Upper lobe of left lung (tissue), 6 donors: ENCODE data around the gene ZNF280B. TPM values are rescaled to one million over a fixed set of nuclear protein-coding genes. Genes with fewer than 3 reads are reported as not detected.

ENCODE experiments used
- ATAC-seq, 2 donors: fragments of 200-7000 bp; cut with Tn5 transposase; one replicate each; pipeline ENCODE4 v1.9.1; 2022; ENCODE audit warnings: mild to moderate bottlenecking in 2 of 2, moderate library complexity in 2 of 2; ENCODE audit not compliant: low FRiP score in 2 of 2
- DNase-seq, 2 donors: peaks; one replicate each; pipeline ENCODE4 v3.0.0-alpha.2; 2019 to 2020
- H3K27ac ChIP-seq, 4 donors: fragments of 200-600 bp; sonication (generic); one replicate each; pipeline ENCODE4 v1.5.1; 2016 to 2019
- H3K27me3 ChIP-seq, 4 donors: fragments of 200-600 bp; sonication (generic); one replicate each; pipeline ENCODE4 v1.5.1; 2017 to 2019
- H3K36me3 ChIP-seq, 4 donors: fragments of 200-600 bp; sonication (generic); one replicate each; pipeline ENCODE4 v1.5.1; 2016 to 2019
- H3K4me1 ChIP-seq, 4 donors: fragments of 200-600 bp; sonication (generic); one replicate each; pipeline ENCODE4 v1.5.1; 2018 to 2019
- H3K4me3 ChIP-seq, 4 donors: fragments of 200-600 bp; sonication (generic); one replicate each; pipeline ENCODE4 v1.5.1; 2017 to 2019; ENCODE audit warnings: mild to moderate bottlenecking in 2 of 4, moderate library complexity in 1 of 4
- H3K9me3 ChIP-seq, 4 donors: fragments of 200-600 bp; sonication (generic); one replicate each; pipeline ENCODE4 v1.5.1; 2018 to 2019
- EP300 ChIP-seq, 4 donors: sonication (generic); formaldehyde crosslinking; IDR thresholded peaks; one replicate each; pipeline ENCODE4 v1.5.1; 2017; ENCODE audit warnings: antibody characterized with exemption in 4 of 4, control low read depth in 2 of 4
- POLR2A ChIP-seq, 4 donors: fragments of 450-650 bp; IDR thresholded peaks; one replicate each; pipeline ENCODE4 v1.5.1; 2016 to 2017; ENCODE audit warnings: antibody characterized with exemption in 4 of 4, mild to moderate bottlenecking in 2 of 4
- POLR2AphosphoS5 ChIP-seq, 2 donors: sonication (generic); formaldehyde crosslinking; IDR thresholded peaks; one replicate each; pipeline ENCODE4 v1.5.1; 2017; ENCODE audit warnings: antibody characterized with exemption in 2 of 2
- WGBS, 2 donors: methylation state at CpG; one replicate each; pipeline ENCODE4 v1.1.5; 2017 to 2018; 5-methylcytosine and 5-hydroxymethylcytosine counted together
- total RNA-seq, 6 donors: library from RNA; depleted of rRNA in 4 of 6; stranded (reverse); fragments of >200 nt in 4 of 6; gene quantifications; one replicate each; pipeline versions ENCODE4 v1.1.0 to v1.2.1, GENCODE V29; 2016 to 2021
- TF ChIP-seq, protein P1 (sequence below), 6 experiments: fragments of 450-650 bp in 4 of 6; fragments of 200-600 bp in 2 of 6; sonication (generic) in 2 of 6; IDR thresholded peaks; one replicate each; pipeline ENCODE4 v1.5.1; 2016 to 2019; ENCODE audit warnings: antibody characterized with exemption in 6 of 6
- donor health status: DM: no; HTN: no; CAD: no; lungs with moderate emphysema.
- donor health status: DM: no; HTN: yes; CAD: no; lungs with severe emphysema.

Gene ZNF280B
- total RNA-seq, 6 donors from 2014 or later, result 0.22 to 0.98 (median 0.44) TPM; not detected in 1

DNA sequence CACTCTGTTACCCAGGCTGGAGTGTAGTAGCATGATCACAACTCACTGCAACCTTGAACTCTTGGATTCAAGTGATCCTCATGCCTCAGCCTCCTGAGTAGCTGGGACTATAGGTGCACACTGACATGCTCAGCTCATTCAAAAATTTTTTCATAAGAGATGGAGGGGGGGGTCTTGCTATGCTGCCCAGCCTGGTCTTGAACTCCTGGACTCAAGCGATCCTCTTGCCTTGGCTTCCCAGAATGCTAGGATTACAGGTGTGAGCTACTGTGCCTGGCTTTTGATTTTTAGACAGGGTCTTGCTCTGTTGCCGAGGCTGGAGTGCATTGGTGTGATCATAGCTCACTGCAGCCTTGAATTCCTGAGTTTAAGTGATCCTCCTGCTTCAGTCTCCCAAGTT, 36.5 kb upstream of the ZNF280B start:
- no peaks in the 10 kb centered on the region for H3K9me3 ChIP-seq
- no peak for DNase-seq
- WGBS, 2 donors, result 79 to 100% methylated on average over 1 to 2 of the region's 2 CpGs
- ATAC-seq, result no peak
- no peaks in the 10 kb centered on the region for H3K4me1 ChIP-seq
- TF ChIP-seq POLR2AphosphoS5 (IDR thresholded peaks at IDR 0.05), result no peak
- TF ChIP-seq POLR2A (IDR thresholded peaks at IDR 0.05), result no peak
- TF ChIP-seq EP300 (IDR thresholded peaks at IDR 0.05), result no peak
- TF ChIP-seq, protein P1, sequence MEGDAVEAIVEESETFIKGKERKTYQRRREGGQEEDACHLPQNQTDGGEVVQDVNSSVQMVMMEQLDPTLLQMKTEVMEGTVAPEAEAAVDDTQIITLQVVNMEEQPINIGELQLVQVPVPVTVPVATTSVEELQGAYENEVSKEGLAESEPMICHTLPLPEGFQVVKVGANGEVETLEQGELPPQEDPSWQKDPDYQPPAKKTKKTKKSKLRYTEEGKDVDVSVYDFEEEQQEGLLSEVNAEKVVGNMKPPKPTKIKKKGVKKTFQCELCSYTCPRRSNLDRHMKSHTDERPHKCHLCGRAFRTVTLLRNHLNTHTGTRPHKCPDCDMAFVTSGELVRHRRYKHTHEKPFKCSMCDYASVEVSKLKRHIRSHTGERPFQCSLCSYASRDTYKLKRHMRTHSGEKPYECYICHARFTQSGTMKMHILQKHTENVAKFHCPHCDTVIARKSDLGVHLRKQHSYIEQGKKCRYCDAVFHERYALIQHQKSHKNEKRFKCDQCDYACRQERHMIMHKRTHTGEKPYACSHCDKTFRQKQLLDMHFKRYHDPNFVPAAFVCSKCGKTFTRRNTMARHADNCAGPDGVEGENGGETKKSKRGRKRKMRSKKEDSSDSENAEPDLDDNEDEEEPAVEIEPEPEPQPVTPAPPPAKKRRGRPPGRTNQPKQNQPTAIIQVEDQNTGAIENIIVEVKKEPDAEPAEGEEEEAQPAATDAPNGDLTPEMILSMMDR (IDR thresholded peaks at IDR 0.05), result no peak
- H3K27me3 ChIP-seq, result no peaks in the 10 kb centered on the region
- no peak overlapping the region for H3K4me3 ChIP-seq
- H3K36me3 ChIP-seq, result no peaks in the 10 kb centered on the region
- H3K27ac ChIP-seq, result no peak overlapping the region

DNA sequence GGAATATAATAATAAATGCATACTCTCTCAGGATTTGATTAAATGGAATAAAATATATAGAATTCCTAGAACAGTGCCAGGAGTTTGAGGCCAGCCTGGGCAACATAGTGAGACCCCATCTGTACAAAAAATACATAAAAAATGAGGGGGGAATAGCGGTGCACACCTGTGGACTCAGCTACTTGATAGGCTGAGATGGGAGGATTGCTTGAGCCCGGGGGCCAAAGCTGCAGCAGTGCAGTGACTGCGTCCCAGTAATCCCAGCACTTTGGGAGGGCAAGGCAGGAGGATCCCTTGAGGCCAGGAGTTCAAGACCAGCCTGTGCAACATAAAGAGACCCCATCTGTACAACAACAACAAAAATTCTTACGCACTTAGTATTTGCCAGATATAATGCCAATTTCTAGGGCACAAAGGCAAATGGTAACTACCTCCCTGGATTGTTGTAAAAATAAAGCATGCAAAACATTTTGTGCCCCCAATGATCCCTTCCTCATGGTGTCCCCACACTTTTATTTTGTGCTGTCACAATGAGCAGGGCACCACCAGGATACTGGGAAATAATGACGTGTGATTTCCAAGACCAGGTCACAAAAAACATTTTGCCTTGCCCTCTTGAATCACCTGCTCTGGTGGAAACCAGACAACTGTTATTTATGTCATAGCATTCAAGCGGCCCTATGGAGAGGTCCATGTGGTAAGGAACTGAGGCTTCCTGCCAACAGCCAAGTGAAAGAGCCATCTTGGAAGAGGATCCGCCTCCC, 29.9 kb upstream of the ZNF280B start:
- TF ChIP-seq EP300 (IDR thresholded peaks at IDR 0.05), result no peak
- TF ChIP-seq, protein P1 (IDR thresholded peaks at IDR 0.05), result no peak
- Histone ChIP-seq H3K4me3 (no peak overlapping the region), H3K27me3 (no peaks in the 10 kb centered on the region), H3K27ac (no peak overlapping the region), H3K36me3 (no peaks in the 10 kb centered on the region), H3K4me1 (no peaks in the 10 kb centered on the region), H3K9me3 (no peaks in the 10 kb centered on the region)
- no peak for ATAC-seq
- WGBS, 2 donors, result 82 to 88% methylated on average over 7 of the region's 7 CpGs
- no peak for DNase-seq

DNA sequence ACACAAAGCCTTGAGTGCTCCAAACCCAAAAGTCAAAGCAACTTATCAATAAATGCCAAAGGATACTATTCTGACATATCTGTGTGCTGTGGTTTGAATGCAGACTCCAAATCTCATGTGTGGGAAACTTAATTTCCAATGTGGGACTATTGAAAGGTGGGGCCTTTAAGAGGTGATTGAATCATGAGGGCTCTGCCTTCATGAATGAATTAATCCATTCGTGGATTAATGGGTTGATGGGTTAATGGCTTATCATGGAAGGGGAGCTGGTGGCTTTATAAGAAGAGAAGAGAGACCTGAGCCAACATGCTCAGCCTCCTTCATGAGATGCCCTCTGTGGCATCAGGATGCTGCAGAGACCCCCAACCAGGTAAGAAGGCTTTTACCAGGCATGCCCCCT, 28.4 kb upstream of the ZNF280B start:
- no peaks in the 10 kb centered on the region for H3K27me3 ChIP-seq
- no peaks in the 10 kb centered on the region for H3K36me3 ChIP-seq
- ATAC-seq (no peak), DNase-seq (no peak)
- no peaks in the 10 kb centered on the region for H3K4me1 ChIP-seq
- H3K4me3 ChIP-seq, result no peak overlapping the region
- no peak for TF ChIP-seq EP300 (IDR thresholded peaks at IDR 0.05)
- TF ChIP-seq POLR2AphosphoS5 (IDR thresholded peaks at IDR 0.05), result no peak
- TF ChIP-seq, protein P1 (IDR thresholded peaks at IDR 0.05), result no peak
- TF ChIP-seq POLR2A (IDR thresholded peaks at IDR 0.05), result no peak
- no peaks in the 10 kb centered on the region for H3K9me3 ChIP-seq
- no peak overlapping the region for H3K27ac ChIP-seq
- 29 to 75% methylated on average over 1 of the region's 1 CpG for WGBS, 2 donors

GRCh38 chr22:22536515-22536914, 28.0 kb upstream of the ZNF280B start:
- Histone ChIP-seq H3K9me3 (no peaks in the 10 kb centered on the region), H3K4me1 (no peaks in the 10 kb centered on the region), H3K27me3 (no peaks in the 10 kb centered on the region), H3K4me3 (no peak overlapping the region), H3K27ac (no peak overlapping the region), H3K36me3 (no peaks in the 10 kb centered on the region)
- WGBS, 2 donors, result 78 to 96% methylated on average over 6 of the region's 6 CpGs
- DNase-seq, result no peak
- ATAC-seq, result no peak
- TF ChIP-seq, protein P1 (IDR thresholded peaks at IDR 0.05), result no peak
- TF ChIP-seq POLR2AphosphoS5 (IDR thresholded peaks at IDR 0.05) (no peak), EP300 (IDR thresholded peaks at IDR 0.05) (no peak), POLR2A (IDR thresholded peaks at IDR 0.05) (no peak)

GRCh38 chr22:22535662-22536061, 27.1 kb upstream of the ZNF280B start:
- H3K4me1 ChIP-seq, result no peaks in the 10 kb centered on the region
- no peaks in the 10 kb centered on the region for H3K9me3 ChIP-seq
- H3K4me3 ChIP-seq, result no peak overlapping the region
- H3K36me3 ChIP-seq, result no peaks in the 10 kb centered on the region
- H3K27me3 ChIP-seq, result no peaks in the 10 kb centered on the region
- TF ChIP-seq POLR2A (IDR thresholded peaks at IDR 0.05), result no peak
- no peak for TF ChIP-seq POLR2AphosphoS5 (IDR thresholded peaks at IDR 0.05)
- TF ChIP-seq, protein P1 (IDR thresholded peaks at IDR 0.05), result no peak
- no peak overlapping the region for H3K27ac ChIP-seq
- DNase-seq, result no peak
- 84 to 96% methylated on average over 3 of the region's 3 CpGs for WGBS, 2 donors
- ATAC-seq, result no peak
